MV-4-11 (cell line): Measurements from ENCODE around the gene PPP1R15B.

Source experiments
- DNase-seq: peaks from one replicate; lab custom pipeline; 2025; lab: John Stamatoyannopoulos, UW

PPP1R15B gene

GRCh38 chr1:204366759-204367158, 44.9 kb downstream of the PPP1R15B start:
- no peak for DNase-seq

GRCh38 chr1:204363335-204364114, 48.1 kb downstream of the PPP1R15B start:
- DNase-seq = peak; percentile 66

GRCh38 chr1:204362984-204363334, 48.7 kb downstream of the PPP1R15B start:
- DNase-seq = no peak

- DNase-seq = no peak
Observed at GRCh38 chr1:204361781-204362180, 49.8 kb downstream of the PPP1R15B start.

- no peak for DNase-seq
Observed at GRCh38 chr1:204361341-204361771, 50.3 kb downstream of the PPP1R15B start.

GRCh38 chr1:204360314-204360713, 51.3 kb downstream of the PPP1R15B start:
- no peak for DNase-seq

- no peak for DNase-seq
Observed at GRCh38 chr1:204359474-204360255, 52.0 kb downstream of the PPP1R15B start, which contains the start of gene PLEKHA6. TSS of gene PLEKHA6 (minus strand) at chr1:204359929. CDS start at chr1:204273727, 86,202 bp downstream.

GRCh38 chr1:204359131-204359473, 52.5 kb downstream of the PPP1R15B start:
- DNase-seq = no peak

GRCh38 chr1:204358605-204359004, 53.0 kb downstream of the PPP1R15B start:
- no peak for DNase-seq

- DNase-seq = peak; percentile 85
Observed at GRCh38 chr1:204357551-204358490, 53.8 kb downstream of the PPP1R15B start.

- no peak for DNase-seq
Observed at GRCh38 chr1:204356997-204357396, 54.6 kb downstream of the PPP1R15B start.

- DNase-seq = no peak
Observed at GRCh38 chr1:204355913-204356312, 55.7 kb downstream of the PPP1R15B start.

- DNase-seq = peak; percentile 8
Observed at GRCh38 chr1:204354579-204354978, 57.0 kb downstream of the PPP1R15B start.
